OCI-LY7 (cell line): ENCODE measurements around the gene SHISA5. TPM values are rescaled to one million over a fixed set of nuclear protein-coding genes. Genes with fewer than 3 reads are reported as not detected.

Source experiments
- BruUV-seq: library from RNA; stranded (reverse); fragments of 400-500 nt; replicated peaks from 2 replicates; lab custom pipeline; 2021; lab: Mats Ljungman, UMichigan
- CTCF ChIA-PET: fragments of 300-600 bp; sonication (Branson Sonifier 250); formaldehyde crosslinking; loops from one replicate; lab custom pipeline; 2022; ENCODE audit warnings: antibody characterized with exemption; ENCODE audit not compliant: unreplicated experiment; lab: Charles Lee
- POLR2A ChIA-PET: fragments of 300-600 bp; sonication (Branson Sonifier 250); formaldehyde crosslinking; loops from one replicate; lab custom pipeline; 2022; ENCODE audit warnings: antibody characterized with exemption; lab: Charles Lee
- DNase-seq: peaks from one replicate; pipeline ENCODE4 v3.0.0-alpha.2; 2015; ENCODE audit warnings: low spot score
- H2AFZ ChIP-seq: fragments of 200-600 bp; sonication (generic), shearing (Covaris generic); 2 replicates; pipeline ENCODE4 v1.6.1; 2014; ENCODE audit warnings: mild to moderate bottlenecking, antibody characterized with exemption, low read length, moderate library complexity
- H3K27ac ChIP-seq: fragments of 200-600 bp; sonication (generic); 2 replicates; pipeline ENCODE4 v1.5.1; 2014; ENCODE audit warnings: mixed run types, low read depth, mild to moderate bottlenecking, moderate library complexity, low read length, inconsistent platforms; ENCODE audit not compliant: poor library complexity, severe bottlenecking
- H3K36me3 ChIP-seq: fragments of 200-600 bp; sonication (generic); 2 replicates; pipeline ENCODE4 v1.6.1; 2014; ENCODE audit warnings: mild to moderate bottlenecking, antibody characterized with exemption, low read length, moderate library complexity, mixed read lengths; ENCODE audit not compliant: insufficient read depth
- H3K4me1 ChIP-seq: fragments of 200-600 bp; sonication (generic); 2 replicates; pipeline ENCODE4 v1.5.1; 2014; ENCODE audit warnings: mild to moderate bottlenecking, low read length; ENCODE audit not compliant: insufficient read depth, poor library complexity, severe bottlenecking
- H3K4me2 ChIP-seq: fragments of 200-600 bp; sonication (generic); 2 replicates; pipeline ENCODE4 v1.6.1; 2014; ENCODE audit warnings: mild to moderate bottlenecking, low read length
- H3K4me3 ChIP-seq: fragments of 200-600 bp; sonication (generic); 2 replicates; pipeline ENCODE4 v1.5.1; 2014; ENCODE audit warnings: mild to moderate bottlenecking, low read depth, low read length; ENCODE audit not compliant: poor library complexity, severe bottlenecking
- H3K79me2 ChIP-seq: fragments of 200-600 bp; sonication (generic); 2 replicates; pipeline ENCODE4 v1.6.1; 2016; ENCODE audit warnings: low read depth, mild to moderate bottlenecking, low read length, moderate library complexity, mixed read lengths; ENCODE audit not compliant: insufficient read depth
- H3K9me2 ChIP-seq: fragments of 200-600 bp; sonication (generic); 2 replicates; pipeline ENCODE4 v1.6.1; 2016; ENCODE audit warnings: mild to moderate bottlenecking, low read length, mixed read lengths; ENCODE audit not compliant: insufficient read depth
- H3K9me3 ChIP-seq: fragments of 200-600 bp; sonication (generic); 2 replicates; pipeline ENCODE4 v1.6.1; 2014; ENCODE audit warnings: mild to moderate bottlenecking, mixed run types, low read length, mixed read lengths
- H4K20me1 ChIP-seq: fragments of 200-600 bp; sonication (generic); 2 replicates; pipeline ENCODE4 v1.6.1; 2014; ENCODE audit warnings: mild to moderate bottlenecking, antibody characterized with exemption, low read length, moderate library complexity, mixed read lengths; ENCODE audit not compliant: insufficient read depth
- EZH2phosphoT487 ChIP-seq: fragments of 200-600 bp; sonication (generic); IDR thresholded peaks from 2 replicates; pipeline ENCODE4 v1.6.1; 2018; ENCODE audit warnings: low read depth, borderline replicate concordance, mild to moderate bottlenecking, mixed run types, antibody characterized with exemption, low read length, moderate library complexity, mixed read lengths
- intact Hi-C: fragments of 100-400 bp; cut with micrococcal nuclease; formaldehyde crosslinking; loops from one replicate; pipeline ENCODE4 v1.10.0; 2022; ENCODE audit not compliant: unreplicated experiment
- total RNA-seq, 2 experiments: library from RNA; depleted of rRNA in 1 of 2; stranded (reverse); fragments of >200 nt in 1 of 2; shearing (Covaris generic) in 1 of 2; gene quantifications; 2 replicates each; pipeline ENCODE4 v1.2.3, GENCODE V29; 2014 to 2022
- TF ChIP-seq, protein P1 (sequence below): fragments of 200-600 bp; sonication (generic); conservative IDR thresholded peaks from 2 replicates; pipeline ENCODE4 v1.5.1; 2014; ENCODE audit warnings: mild to moderate bottlenecking, antibody characterized with exemption, low read length, moderate library complexity, mixed read lengths

The SHISA5 gene
- total RNA-seq, 2 experiments from 2014 or later = 97.3 to 102 TPM

GRCh38 chr3:48528048-48528447 lies 24.1 kb upstream of the SHISA5 start:
- CTCF ChIA-PET = interaction anchor here (1.0 kb wide), 1 partner anchor 13 kb away, joined by 3 read pairs; no protein-coding TSS in a partner anchor
- BruUV-seq = no TSS peak

GRCh38 chr3:48524970-48525369 lies 21.0 kb upstream of the SHISA5 start:
- H3K4me3 ChIP-seq = no peak overlapping the region
- H4K20me1 ChIP-seq = no peaks in the 10 kb centered on the region
- ChIA-PET CTCF (no interaction called here), POLR2A (no interaction called here)
- no peak overlapping the region for H3K4me2 ChIP-seq
- intact Hi-C loops = no loop called here
- H3K79me2 ChIP-seq = no peaks in the 10 kb centered on the region
- H3K36me3 ChIP-seq = peaks cover 6% of the 10 kb centered on the region; the same call in 1 of the 2 replicates
- no peak for DNase-seq
- no peak overlapping the region for H2AFZ ChIP-seq
- no peaks in the 10 kb centered on the region for H3K9me3 ChIP-seq
- no peak for TF ChIP-seq EZH2phosphoT487
- TF ChIP-seq, protein P1, sequence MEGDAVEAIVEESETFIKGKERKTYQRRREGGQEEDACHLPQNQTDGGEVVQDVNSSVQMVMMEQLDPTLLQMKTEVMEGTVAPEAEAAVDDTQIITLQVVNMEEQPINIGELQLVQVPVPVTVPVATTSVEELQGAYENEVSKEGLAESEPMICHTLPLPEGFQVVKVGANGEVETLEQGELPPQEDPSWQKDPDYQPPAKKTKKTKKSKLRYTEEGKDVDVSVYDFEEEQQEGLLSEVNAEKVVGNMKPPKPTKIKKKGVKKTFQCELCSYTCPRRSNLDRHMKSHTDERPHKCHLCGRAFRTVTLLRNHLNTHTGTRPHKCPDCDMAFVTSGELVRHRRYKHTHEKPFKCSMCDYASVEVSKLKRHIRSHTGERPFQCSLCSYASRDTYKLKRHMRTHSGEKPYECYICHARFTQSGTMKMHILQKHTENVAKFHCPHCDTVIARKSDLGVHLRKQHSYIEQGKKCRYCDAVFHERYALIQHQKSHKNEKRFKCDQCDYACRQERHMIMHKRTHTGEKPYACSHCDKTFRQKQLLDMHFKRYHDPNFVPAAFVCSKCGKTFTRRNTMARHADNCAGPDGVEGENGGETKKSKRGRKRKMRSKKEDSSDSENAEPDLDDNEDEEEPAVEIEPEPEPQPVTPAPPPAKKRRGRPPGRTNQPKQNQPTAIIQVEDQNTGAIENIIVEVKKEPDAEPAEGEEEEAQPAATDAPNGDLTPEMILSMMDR = no peak
- no peaks in the 10 kb centered on the region for H3K9me2 ChIP-seq
- peaks cover 8% of the 10 kb centered on the region for H3K4me1 ChIP-seq
- H3K27ac ChIP-seq = no peak overlapping the region
- BruUV-seq = no TSS peak

More at GRCh38 chr3:48528048-48528447, 24.1 kb upstream of the SHISA5 start:
- no peak overlapping the region for H3K4me2 ChIP-seq
- no peak overlapping the region for H3K27ac ChIP-seq
- TF ChIP-seq, protein P1 = no peak
- no peak for TF ChIP-seq EZH2phosphoT487
- no peaks in the 10 kb centered on the region for H3K9me3 ChIP-seq
- peaks cover 6% of the 10 kb centered on the region; the same call in 1 of the 2 replicates for H3K36me3 ChIP-seq
- no peak for DNase-seq
- no peak overlapping the region for H2AFZ ChIP-seq
- no peaks in the 10 kb centered on the region for H3K9me2 ChIP-seq
- no peak overlapping the region for H3K4me3 ChIP-seq
- POLR2A ChIA-PET = interaction anchor here (0.7 kb wide), 1 partner anchor 375 kb away, joined by 5 read pairs; no protein-coding TSS in a partner anchor
- no peaks in the 10 kb centered on the region for H4K20me1 ChIP-seq
- H3K4me1 ChIP-seq = no peaks in the 10 kb centered on the region
- no peaks in the 10 kb centered on the region for H3K79me2 ChIP-seq
- intact Hi-C loops = no loop called here

GRCh38 chr3:48521635-48522034 lies 17.7 kb upstream of the SHISA5 start:
- BruUV-seq = no TSS peak
- POLR2A ChIA-PET = no interaction called here
- CTCF ChIA-PET = no interaction called here

More at GRCh38 chr3:48521635-48522034, 17.7 kb upstream of the SHISA5 start:
- H3K9me2 ChIP-seq = no peaks in the 10 kb centered on the region
- H3K9me3 ChIP-seq = no peaks in the 10 kb centered on the region
- H3K4me3 ChIP-seq = no peak overlapping the region
- DNase-seq = no peak
- no peaks in the 10 kb centered on the region for H4K20me1 ChIP-seq
- no peak overlapping the region for H2AFZ ChIP-seq
- no peaks in the 10 kb centered on the region for H3K36me3 ChIP-seq
- TF ChIP-seq, protein P1 = no peak
- TF ChIP-seq EZH2phosphoT487 = no peak
- H3K4me1 ChIP-seq = peaks cover 8% of the 10 kb centered on the region
- no peak overlapping the region for H3K27ac ChIP-seq
- no peaks in the 10 kb centered on the region for H3K79me2 ChIP-seq
- no peak overlapping the region for H3K4me2 ChIP-seq
- intact Hi-C loops = no loop called here
